ENCODE measurements around the gene STRBP. TPM values are rescaled to one million over a fixed set of nuclear protein-coding genes. Genes with fewer than 3 reads are reported as not detected.

The STRBP gene
- total and polyA plus RNA-seq, 2 of the 8 experiments (the other 6 are each of a cell fraction or from before 2014, with no cell fraction given) = 29.7 to 105 TPM

GRCh38 chr9:123089790-123090189 lies 178.6 kb downstream of the STRBP start:
- Histone ChIP-seq H3K14ac (ENCODE audit: insufficient read length) (no peak overlapping the region), H3K79me2 (ENCODE audit: control insufficient read depth in 1 of 2, insufficient read depth in 2 of 2, low read length in 2 of 2) (no peaks in the 10 kb centered on the region), H3K79me1 (ENCODE audit: low read depth, low read length) (0 out of 2 replicates have a peak, but pooled peaks cover 2% of the 10 kb centered on the region), H4K8ac (ENCODE audit: extremely low read depth, insufficient read depth, low read length) (no peak overlapping the region), H4K5ac (ENCODE audit: insufficient read length, low read depth, low read length) (no peak overlapping the region), H2BK20ac (ENCODE audit: low read length) (no peak overlapping the region), H3K4me1 (replicated peaks in 1 of 4; ENCODE audit: control insufficient read depth in 3 of 4, insufficient read depth in 4 of 4, low read length in 3 of 4) (peaks cover 0 to 3% (median 1%) of the 10 kb centered on the region in 4 experiments; a peak in 3 of 7 replicates), H2AK5ac (ENCODE audit: low read depth, low read length) (no peak overlapping the region), H2BK120ac (replicated peaks; ENCODE audit: low read depth, low read length) (no peak overlapping the region), H3K27me3 (replicated peaks in 1 of 4; ENCODE audit: control insufficient read depth in 3 of 4, extremely low read depth in 1 of 4, insufficient read depth in 3 of 4, low read length in 3 of 4) (no peaks in the 10 kb centered on the region), H3K56ac (replicated peaks; ENCODE audit: insufficient read length, low read depth, low read length) (no peak overlapping the region), H3K4me3 (ENCODE audit: extremely low read depth in 1 of 4, insufficient read depth in 2 of 4, low read depth in 3 of 4, low read length in 4 of 4) (no peak overlapping the region), H3K27ac (ENCODE audit: low read depth, low read length) (no peak overlapping the region), H2BK5ac (ENCODE audit: low read depth, low read length) (no peak overlapping the region), H3K4ac (replicated peaks; ENCODE audit: insufficient read length, low read depth, low read length) (no peak overlapping the region), H3K4me2 (ENCODE audit: insufficient read depth in 1 of 2, low read depth in 2 of 2, low read length in 2 of 2) (no peak overlapping the region), H3K18ac (ENCODE audit: extremely low read depth, low read length) (no peak overlapping the region), H2BK15ac (ENCODE audit: low read length) (no peak overlapping the region), H3K36me3 (ENCODE audit: control insufficient read depth in 2 of 4, insufficient read depth in 4 of 4, low read length in 3 of 4) (peaks cover 11 to 49% (median 25%) of the 10 kb centered on the region in 4 experiments; a peak in 7 of 8 replicates), H2AFZ (ENCODE audit: low read length) (no peak overlapping the region), H3K9me3 (ENCODE audit: insufficient read depth in 2 of 2, low read depth in 1 of 2, low read length in 1 of 2) (no peaks in the 10 kb centered on the region), H3K23ac (ENCODE audit: insufficient read length) (no peak overlapping the region), H3K23me2 (ENCODE audit: low read depth, low read length) (no peaks in the 10 kb centered on the region), H2BK12ac (ENCODE audit: low read depth, low read length) (no peak overlapping the region), H4K20me1 (replicated peaks in 1 of 2; ENCODE audit: control insufficient read depth in 1 of 2, insufficient read depth in 2 of 2, low read length in 2 of 2) (peaks cover 0 to 1% of the 10 kb centered on the region in 2 experiments), H4K91ac (replicated peaks; ENCODE audit: insufficient read length, low read length) (no peak overlapping the region), H3K9ac (replicated peaks in 1 of 4; ENCODE audit: extremely low read depth in 1 of 4, low read depth in 3 of 4, low read length in 3 of 4) (no peak overlapping the region)
- POLR2A ChIA-PET (ENCODE audit: partially characterized antibody) = interaction anchor here (1.3 kb wide), 1 partner anchor 10 kb away, joined by 4 read pairs; no protein-coding TSS in a partner anchor
- DNase-seq (ENCODE audit: low read depth in 1 of 2, low spot score in 2 of 2) (no peak), FAIRE-seq (no peak)
- CTCF ChIA-PET (ENCODE audit: partially characterized antibody) = interaction anchor here (0.9 to 5.5 kb wide), 10 partner anchors 12 to 273 kb away, joined by 3 to 49 read pairs (median 4); no protein-coding TSS in a partner anchor
- WGBS, 2 experiments (ENCODE audit: extremely low coverage in 1 of 2, insufficient coverage in 1 of 2, insufficient read length in 1 of 2, insufficient replicate concordance in 2 of 2, low coverage in 1 of 2, low lambda C conversion rate in 2 of 2, missing lambda C conversion rate in 1 of 2) = 88% methylated on average over 5 of the region's 5 CpGs; no CpG with 5 or more reads in 1 of the 2 experiments
- no peak for TF ChIP-seq CTBP2 (IDR thresholded peaks at IDR 0.05; ENCODE audit: borderline replicate concordance, insufficient read depth, insufficient read length, low read length)
- TF ChIP-seq ATF3 (IDR thresholded peaks at IDR 0.05; ENCODE audit: insufficient read depth, low read depth, low read length) = no peak
- no peak for TF ChIP-seq YY1 (IDR thresholded peaks at IDR 0.05; ENCODE audit: low read depth, low read length)
- no peak for TF ChIP-seq SIN3A (conservative IDR thresholded peaks at IDR 0.05 in 1 of 2, IDR thresholded peaks at IDR 0.05 in 1 of 2; ENCODE audit: low read depth in 1 of 2, low read length in 2 of 2)
- TF ChIP-seq MAX (IDR thresholded peaks at IDR 0.05) = no peak
- TF ChIP-seq HDAC2 (IDR thresholded peaks at IDR 0.05; ENCODE audit: borderline replicate concordance in 1 of 2, low read depth in 2 of 2, low read length in 2 of 2) = no peak
- TF ChIP-seq KDM1A (IDR thresholded peaks at IDR 0.05; ENCODE audit: borderline replicate concordance, low read length) = no peak
- TF ChIP-seq CREB1 (IDR thresholded peaks at IDR 0.05) = no peak

Measured in H1 (cell line).